CD4-positive, alpha-beta T cell treated with Interferon alpha-2 for 1 hour (primary cell): Measurements from ENCODE around the gene NEDD9.

Experiments used
- DNase-seq, 2 donors: peaks; one replicate each; pipeline ENCODE4 v3.0.0-alpha.2; 2020 to 2022

NEDD9 gene

GRCh38 chr6:11258260-11259237 lies 26.1 kb upstream of the NEDD9 start:
- DNase-seq = peak; percentile 44 to 79

- no peak for DNase-seq
These were observed 23.1 kb upstream of the NEDD9 start for GRCh38 chr6:11255610-11256009.

DNA sequence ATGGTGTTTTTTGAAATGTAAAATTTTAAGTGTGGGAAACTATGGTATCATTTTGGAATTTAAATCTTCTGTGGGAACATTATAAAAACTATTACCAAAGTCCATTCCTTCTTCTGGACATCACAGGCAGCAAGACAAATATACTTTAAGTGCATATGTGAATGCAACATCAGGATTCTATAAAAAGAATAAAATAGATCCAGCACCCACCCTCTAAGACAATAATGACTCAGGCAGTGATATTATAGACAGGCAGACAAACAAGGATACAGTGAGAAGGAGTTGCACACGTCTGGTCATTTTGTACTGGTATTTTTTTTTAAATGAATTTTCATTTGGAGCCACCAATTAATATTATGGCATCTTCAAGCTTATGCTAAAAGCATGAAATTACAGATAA lies 21.1 kb upstream of the NEDD9 start:
- DNase-seq = no peak

DNA sequence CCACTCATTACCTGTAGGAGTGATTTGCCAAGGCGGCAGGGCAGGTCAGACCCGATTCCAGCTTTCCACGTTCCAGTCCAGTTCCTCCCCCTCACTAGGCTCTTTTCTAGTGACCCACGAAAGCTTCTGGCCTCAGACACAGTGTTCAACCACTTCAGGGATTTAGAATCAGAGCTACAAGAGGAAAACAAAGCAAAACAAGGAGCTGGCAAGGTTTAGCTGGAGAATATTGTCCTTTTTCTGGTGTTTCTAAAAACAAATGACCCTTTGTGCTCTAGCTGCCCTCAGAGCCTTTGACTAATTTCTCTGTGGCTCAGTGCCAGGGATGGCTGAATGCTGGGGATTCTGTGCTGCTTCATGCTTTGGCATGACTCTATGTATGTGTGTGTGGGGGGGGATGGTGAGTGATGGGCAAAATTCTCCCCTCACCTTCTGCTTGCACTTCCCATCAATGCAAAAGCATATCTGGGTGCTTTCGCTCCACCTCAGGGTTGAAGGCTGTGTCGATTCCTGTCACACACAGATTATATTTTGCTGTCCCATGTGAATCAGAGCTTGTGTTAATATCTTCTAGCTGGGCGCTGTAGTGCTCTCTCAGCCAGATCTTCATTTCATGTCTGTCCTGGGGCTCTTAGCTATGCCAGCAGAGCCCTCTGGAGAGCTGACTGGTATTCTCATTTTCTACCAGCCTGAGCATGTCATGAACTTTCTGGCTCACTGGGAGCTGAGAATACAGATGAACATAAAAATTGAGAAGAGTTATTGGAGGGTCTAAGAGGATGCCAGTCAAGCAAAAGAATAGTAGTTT lies 19.3 kb upstream of the NEDD9 start:
- no peak for DNase-seq

DNA sequence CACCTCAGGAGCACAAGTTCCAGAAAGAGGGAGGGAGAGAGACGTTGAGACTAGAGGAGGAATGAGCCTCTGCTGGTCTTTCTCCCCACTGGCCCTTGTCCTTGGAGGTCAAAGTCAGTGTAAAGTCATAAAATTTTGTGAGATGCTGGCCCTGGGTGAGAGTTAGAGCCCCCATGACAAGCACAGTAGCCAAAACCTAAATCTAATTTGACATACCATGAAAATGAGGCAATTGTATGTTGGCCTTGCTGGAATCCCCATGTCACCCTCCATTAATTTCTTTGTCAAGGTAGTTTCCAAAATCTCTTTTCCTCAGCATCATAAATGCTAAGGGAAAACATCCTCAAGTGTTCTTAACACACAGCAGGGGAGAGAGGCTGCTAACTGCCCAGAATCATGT lies 17.6 kb upstream of the NEDD9 start:
- no peak for DNase-seq

DNA sequence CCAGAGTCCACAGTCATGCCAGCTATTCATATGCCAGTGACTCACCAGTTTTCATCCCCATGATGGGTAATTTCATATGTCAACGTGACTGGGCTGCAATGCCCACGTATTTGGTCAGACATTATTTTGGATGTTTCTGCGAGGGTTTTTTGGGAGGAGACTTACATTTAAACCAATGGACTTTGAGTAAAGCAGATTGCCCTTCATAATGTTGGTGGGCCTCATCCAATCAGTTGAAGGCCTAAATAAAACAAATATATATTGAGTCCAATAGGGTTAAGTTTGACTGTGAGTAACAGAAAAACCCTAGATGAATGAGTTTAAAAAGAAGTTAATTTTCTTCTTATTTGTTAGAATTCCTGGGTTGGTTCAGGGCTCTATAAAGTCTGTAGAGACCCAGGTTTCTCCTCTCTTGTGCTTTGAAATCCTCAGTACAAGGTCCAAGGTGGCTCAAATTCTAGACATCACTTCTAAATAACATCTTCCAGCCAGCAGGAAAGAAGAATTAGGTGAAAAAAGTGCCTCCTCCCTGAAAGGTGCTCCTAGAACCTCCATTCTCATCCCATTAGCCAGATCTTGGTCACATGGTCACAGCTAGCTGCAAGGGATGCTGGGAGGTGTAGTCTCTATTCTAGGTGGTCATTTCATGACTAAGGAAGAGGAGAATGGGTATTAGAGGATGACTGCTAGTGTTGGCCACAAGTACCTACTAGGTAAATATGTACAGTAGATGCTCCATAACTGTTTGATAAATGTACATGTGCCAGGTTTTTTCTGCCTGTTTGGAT lies 16.7 kb upstream of the NEDD9 start:
- no peak for DNase-seq

GRCh38 chr6:11246722-11247121 lies 14.3 kb upstream of the NEDD9 start:
- no peak for DNase-seq

GRCh38 chr6:11245381-11246256 lies 13.2 kb upstream of the NEDD9 start:
- DNase-seq = no peak

DNA sequence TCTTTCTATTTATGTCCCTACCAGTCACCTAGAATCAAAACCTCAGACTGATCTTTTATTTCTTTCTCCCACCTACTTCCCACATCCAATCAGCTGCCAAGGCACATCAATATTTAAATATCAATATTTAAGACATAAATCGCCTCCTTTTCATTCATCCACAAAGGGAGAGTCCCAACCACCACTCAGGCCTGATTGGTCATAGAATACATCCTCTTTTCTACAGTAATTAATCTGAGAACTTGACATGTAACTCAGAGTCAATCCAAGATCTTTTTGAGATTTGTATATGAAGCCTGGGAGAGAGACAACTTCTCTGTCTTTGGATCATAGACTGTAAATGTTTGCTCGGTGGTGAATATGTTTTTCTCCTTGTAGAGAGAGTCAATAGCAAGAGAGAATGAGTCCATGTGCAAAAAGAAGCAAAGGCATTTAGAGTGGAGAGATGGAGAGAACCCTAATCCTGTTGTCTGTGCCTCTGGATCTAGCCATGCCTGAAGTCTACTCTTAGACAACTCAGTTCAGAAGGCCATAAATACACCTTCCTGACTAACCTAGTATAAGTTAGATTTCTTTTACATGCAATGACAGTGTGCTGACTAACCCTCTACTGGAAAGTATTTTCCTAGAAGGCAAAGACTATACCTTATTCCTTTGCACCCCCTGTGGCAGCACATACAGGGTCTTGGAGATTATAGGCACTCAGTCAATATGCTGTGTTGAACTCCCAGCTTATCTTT lies 12.1 kb upstream of the NEDD9 start:
- no peak for DNase-seq

- no peak for DNase-seq
These were observed 11.4 kb upstream of the NEDD9 start for GRCh38 chr6:11243861-11244260.

DNA sequence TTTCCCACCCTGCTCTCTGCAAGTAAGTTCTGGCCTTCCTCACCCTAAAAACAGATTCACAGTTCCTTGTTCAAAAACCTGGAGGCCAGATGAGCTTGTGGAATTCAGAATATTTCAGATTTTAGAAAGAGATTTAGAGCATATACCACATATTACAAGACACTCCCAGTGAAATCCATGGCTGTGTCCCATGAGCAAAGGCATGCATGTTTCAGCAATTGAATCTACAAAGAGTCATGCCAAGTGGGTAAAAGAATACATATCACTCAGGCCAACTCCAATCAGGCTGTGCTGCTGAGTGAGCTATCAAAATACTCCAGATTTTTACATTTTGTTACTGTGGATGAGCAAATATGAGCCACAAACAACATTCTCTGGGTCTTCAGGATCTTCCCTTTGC lies 10.2 kb upstream of the NEDD9 start:
- no peak for DNase-seq

- DNase-seq = no peak
These were observed 9.3 kb upstream of the NEDD9 start for GRCh38 chr6:11241793-11242201.

GRCh38 chr6:11241154-11241792 lies 8.8 kb upstream of the NEDD9 start:
- no peak for DNase-seq

DNA sequence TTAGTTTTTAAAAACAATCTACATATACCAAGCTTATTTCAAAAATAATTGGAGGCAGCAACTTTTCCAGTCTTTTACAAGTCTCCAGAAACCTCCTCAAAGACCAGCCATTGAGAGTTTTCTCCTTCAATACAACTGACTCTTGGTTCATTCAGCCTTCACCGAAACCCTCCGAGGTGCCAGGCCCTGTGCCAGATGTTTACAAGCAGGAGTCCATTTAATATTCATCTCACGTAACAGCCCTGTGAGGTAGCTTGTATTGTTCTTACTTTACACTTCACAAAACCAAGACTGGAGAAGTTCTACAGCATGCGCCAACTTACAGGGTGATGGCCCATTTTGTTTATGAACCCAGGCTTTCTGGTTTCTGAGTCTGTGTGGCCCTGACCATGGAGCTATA lies 5.5 kb upstream of the NEDD9 start:
- DNase-seq = no peak

DNA sequence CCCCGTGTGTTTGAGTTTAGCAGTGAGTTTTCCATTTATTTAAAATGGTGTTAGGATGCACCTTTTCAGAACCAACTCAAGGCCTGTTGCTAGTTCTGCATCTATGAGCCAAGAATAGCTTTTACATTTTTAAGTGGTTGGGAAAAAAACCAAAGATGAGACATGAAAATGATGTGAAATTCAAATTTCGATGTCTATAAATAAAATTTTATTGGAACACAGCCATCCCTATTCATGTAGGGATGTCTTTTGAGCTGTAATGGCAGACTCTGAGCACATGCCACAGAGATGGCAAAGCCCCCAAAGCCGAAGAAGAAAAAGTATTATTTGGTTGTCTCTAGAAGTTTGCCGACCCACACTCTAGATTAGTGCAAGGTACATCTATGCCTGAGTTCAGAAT lies 5.0 kb upstream of the NEDD9 start:
- DNase-seq = no peak

GRCh38 chr6:11236915-11237314 lies 4.4 kb upstream of the NEDD9 start:
- DNase-seq = no peak

- peak; percentile 48 to 77 for DNase-seq
These were observed 3.7 kb upstream of the NEDD9 start for GRCh38 chr6:11236076-11236750.

GRCh38 chr6:11235062-11235461 lies 2.6 kb upstream of the NEDD9 start:
- DNase-seq = no peak

DNA sequence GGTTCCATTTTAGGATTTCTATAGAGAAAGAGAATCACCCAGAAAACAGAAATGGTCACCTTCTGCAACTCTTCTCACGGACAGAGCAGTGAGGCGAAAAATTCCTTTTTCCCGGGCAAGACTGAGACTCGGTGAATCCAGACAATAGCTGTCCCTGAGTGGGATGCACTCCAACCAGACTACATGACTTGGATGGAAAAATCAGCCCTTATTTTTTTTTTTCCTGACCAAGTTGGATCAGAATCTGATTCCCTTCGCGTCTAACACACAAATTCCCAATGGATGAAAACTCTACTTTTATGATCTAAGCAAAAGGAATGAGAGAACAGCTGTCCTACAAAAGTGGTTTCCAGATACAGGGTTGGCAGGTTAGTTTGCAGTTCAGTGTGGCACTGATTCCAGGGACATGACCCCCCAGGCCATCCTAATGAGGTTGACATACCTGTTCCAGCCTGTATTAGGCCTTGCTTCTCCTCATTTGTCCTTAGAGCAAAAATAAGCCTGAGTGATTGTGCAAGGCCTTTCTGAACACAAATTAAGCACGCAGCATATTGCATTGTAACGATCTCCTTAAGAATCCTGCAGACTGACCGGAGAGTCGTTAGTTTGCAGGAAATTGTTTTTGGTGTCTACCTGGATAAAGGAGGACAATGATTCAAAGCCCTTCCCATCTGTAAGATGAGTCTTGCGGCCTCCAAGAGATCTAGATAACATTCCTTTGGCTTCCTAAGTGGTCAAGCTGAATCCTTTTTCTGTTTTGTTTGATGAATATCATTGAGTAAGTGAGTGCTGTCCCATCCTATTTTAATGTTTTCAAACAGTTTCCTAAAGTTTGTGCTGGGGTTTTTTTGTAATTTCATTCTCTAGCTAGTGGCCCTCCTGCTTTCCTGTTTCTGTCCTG lies 1.5 kb upstream of the NEDD9 start:
- no peak for DNase-seq
